ENCODE measurements around the gene NAA40.

NAA40 gene

DNA sequence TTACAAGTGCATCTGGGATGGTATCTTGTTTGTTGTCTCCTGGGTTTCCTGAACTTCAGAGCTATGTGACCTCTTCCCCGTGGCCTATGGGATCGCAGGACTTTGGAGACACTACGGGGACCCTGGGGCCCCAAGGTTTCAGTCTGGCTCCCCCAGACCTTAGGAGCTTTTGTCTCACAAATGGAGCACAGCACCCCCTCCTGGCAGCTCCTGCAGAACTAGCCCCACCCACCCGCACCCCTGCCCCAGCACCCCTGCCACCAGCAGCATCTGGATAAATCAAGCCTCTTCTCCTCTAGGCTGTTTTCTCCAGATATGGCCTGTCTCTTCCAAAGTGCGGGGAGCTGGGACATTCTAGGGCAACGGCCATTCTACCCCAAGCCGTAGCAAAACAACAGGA, 32.2 kb upstream of the NAA40 start:
- H3K4me2 ChIP-seq (ENCODE audit: insufficient read depth, low read length, poor library complexity, severe bottlenecking), result no peak overlapping the region
- H4K8ac ChIP-seq (ENCODE audit: low read depth, low read length), result no peak overlapping the region
- H2AK5ac ChIP-seq (ENCODE audit: low read depth, low read length), result no peak overlapping the region
- H2AFZ ChIP-seq (ENCODE audit: low read length), result no peak overlapping the region
- DNase-seq (ENCODE audit: low spot score), result no peak
- H3K23ac ChIP-seq (ENCODE audit: low read depth, low read length, poor library complexity), result no peak overlapping the region
- no peaks in the 10 kb centered on the region for H3K27me3 ChIP-seq (ENCODE audit: control insufficient read depth in 3 of 3, insufficient read depth in 3 of 3, low read depth in 1 of 3, low read length in 3 of 3)
- H3K18ac ChIP-seq (ENCODE audit: low read length), result no peak overlapping the region
- H4K91ac ChIP-seq (ENCODE audit: low read depth, low read length, poor library complexity), result no peak overlapping the region
- no CpG with 5 or more reads among the region's 7 CpGs for WGBS, 2 donors (ENCODE audit: extremely low coverage in 2 of 2, insufficient read length in 2 of 2, insufficient replicate concordance in 1 of 2)
- H3K79me1 ChIP-seq (ENCODE audit: low read depth, low read length), result peaks cover 11% of the 10 kb centered on the region
- no peak overlapping the region for H2BK120ac ChIP-seq (ENCODE audit: low read depth, low read length)
- no peaks in the 10 kb centered on the region for H3K9me3 ChIP-seq (replicated peaks in 1 of 2; ENCODE audit: control insufficient read depth in 2 of 2, insufficient read depth in 1 of 2, low read depth in 1 of 2, low read length in 2 of 2)
- H3K4ac ChIP-seq (ENCODE audit: low read length), result no peak overlapping the region
- no peak overlapping the region for H3K27ac ChIP-seq (replicated peaks; ENCODE audit: low read length)
- H3K4me3 ChIP-seq (ENCODE audit: low read length in 2 of 2), result no peak overlapping the region
- no peak overlapping the region for H3K14ac ChIP-seq (ENCODE audit: low read length)
- peaks cover 32 to 39% of the 10 kb centered on the region in 2 donors for H3K4me1 ChIP-seq (ENCODE audit: control insufficient read depth in 2 of 2, insufficient read depth in 1 of 2, low read depth in 1 of 2, low read length in 2 of 2)
- H3K36me3 ChIP-seq (replicated peaks in 1 of 2; ENCODE audit: control insufficient read depth in 2 of 2, insufficient read depth in 2 of 2, low read length in 2 of 2), result peaks cover 36 to 82% of the 10 kb centered on the region in 2 donors
- H2BK12ac ChIP-seq (ENCODE audit: low read length), result no peak overlapping the region
- H2BK15ac ChIP-seq (ENCODE audit: low read length), result no peak overlapping the region
- no peak overlapping the region for H2BK5ac ChIP-seq (ENCODE audit: low read length)
- H3K9ac ChIP-seq (ENCODE audit: low read depth, low read length, poor library complexity), result no peak overlapping the region

GRCh38 chr11:63907063-63907462, 31.7 kb upstream of the NAA40 start:
- no peak overlapping the region for H3K4me2 ChIP-seq (ENCODE audit: insufficient read depth, low read length, poor library complexity, severe bottlenecking)
- peaks cover 34 to 39% of the 10 kb centered on the region in 2 donors for H3K4me1 ChIP-seq (ENCODE audit: control insufficient read depth in 2 of 2, insufficient read depth in 1 of 2, low read depth in 1 of 2, low read length in 2 of 2)
- no peak overlapping the region for H3K23ac ChIP-seq (ENCODE audit: low read depth, low read length, poor library complexity)
- peak overlapping the region; percentile 49 for H3K14ac ChIP-seq (ENCODE audit: low read length)
- H3K4me3 ChIP-seq (ENCODE audit: low read length in 2 of 2), result no peak overlapping the region
- no peak for DNase-seq (ENCODE audit: low spot score)
- H3K79me1 ChIP-seq (ENCODE audit: low read depth, low read length), result peaks cover 11% of the 10 kb centered on the region
- no peak overlapping the region for H3K27ac ChIP-seq (replicated peaks; ENCODE audit: low read length)
- H3K9ac ChIP-seq (ENCODE audit: low read depth, low read length, poor library complexity), result no peak overlapping the region
- no peak overlapping the region for H3K4ac ChIP-seq (ENCODE audit: low read length)
- H4K8ac ChIP-seq (ENCODE audit: low read depth, low read length), result no peak overlapping the region
- no peak overlapping the region for H2BK12ac ChIP-seq (ENCODE audit: low read length)
- H3K27me3 ChIP-seq (ENCODE audit: control insufficient read depth in 3 of 3, insufficient read depth in 3 of 3, low read depth in 1 of 3, low read length in 3 of 3), result no peaks in the 10 kb centered on the region
- no peak overlapping the region for H2AK5ac ChIP-seq (ENCODE audit: low read depth, low read length)
- H2BK5ac ChIP-seq (ENCODE audit: low read length), result no peak overlapping the region
- H2BK15ac ChIP-seq (ENCODE audit: low read length), result no peak overlapping the region
- no peak overlapping the region for H4K91ac ChIP-seq (ENCODE audit: low read depth, low read length, poor library complexity)
- no peak overlapping the region for H2BK120ac ChIP-seq (ENCODE audit: low read depth, low read length)
- H2AFZ ChIP-seq (ENCODE audit: low read length), result no peak overlapping the region
- no peaks in the 10 kb centered on the region for H3K9me3 ChIP-seq (replicated peaks in 1 of 2; ENCODE audit: control insufficient read depth in 2 of 2, insufficient read depth in 1 of 2, low read depth in 1 of 2, low read length in 2 of 2)
- peaks cover 33 to 78% of the 10 kb centered on the region in 2 donors for H3K36me3 ChIP-seq (replicated peaks in 1 of 2; ENCODE audit: control insufficient read depth in 2 of 2, insufficient read depth in 2 of 2, low read length in 2 of 2)
- H3K18ac ChIP-seq (ENCODE audit: low read length), result no peak overlapping the region
- no CpG with 5 or more reads among the region's 6 CpGs for WGBS, 2 donors (ENCODE audit: extremely low coverage in 2 of 2, insufficient read length in 2 of 2, insufficient replicate concordance in 1 of 2)

- no peak overlapping the region for H3K14ac ChIP-seq (ENCODE audit: low read length)
- H2BK15ac ChIP-seq (ENCODE audit: low read length), result peak overlapping the region; percentile 62
- no peak overlapping the region for H3K4me3 ChIP-seq (ENCODE audit: low read length in 2 of 2)
- no peak overlapping the region for H3K4ac ChIP-seq (ENCODE audit: low read length)
- no peak overlapping the region for H3K18ac ChIP-seq (ENCODE audit: low read length)
- no CpG with 5 or more reads among the region's 21 CpGs for WGBS, 2 donors (ENCODE audit: extremely low coverage in 2 of 2, insufficient read length in 2 of 2, insufficient replicate concordance in 1 of 2)
- H3K9me3 ChIP-seq (replicated peaks in 1 of 2; ENCODE audit: control insufficient read depth in 2 of 2, insufficient read depth in 1 of 2, low read depth in 1 of 2, low read length in 2 of 2), result no peaks in the 10 kb centered on the region
- peaks cover 30 to 78% of the 10 kb centered on the region in 2 donors for H3K36me3 ChIP-seq (replicated peaks in 1 of 2; ENCODE audit: control insufficient read depth in 2 of 2, insufficient read depth in 2 of 2, low read length in 2 of 2)
- peaks cover 11% of the 10 kb centered on the region for H3K79me1 ChIP-seq (ENCODE audit: low read depth, low read length)
- peaks cover 35 to 39% of the 10 kb centered on the region in 2 donors for H3K4me1 ChIP-seq (ENCODE audit: control insufficient read depth in 2 of 2, insufficient read depth in 1 of 2, low read depth in 1 of 2, low read length in 2 of 2)
- H3K27me3 ChIP-seq (ENCODE audit: control insufficient read depth in 3 of 3, insufficient read depth in 3 of 3, low read depth in 1 of 3, low read length in 3 of 3), result no peaks in the 10 kb centered on the region
- H2BK12ac ChIP-seq (ENCODE audit: low read length), result no peak overlapping the region
- H2BK5ac ChIP-seq (ENCODE audit: low read length), result peak overlapping the region; percentile 87
- peak overlapping the region; percentile 73 for H3K23ac ChIP-seq (ENCODE audit: low read depth, low read length, poor library complexity)
- no peak for DNase-seq (ENCODE audit: low spot score)
- H2AFZ ChIP-seq (ENCODE audit: low read length), result no peak overlapping the region
- H2BK120ac ChIP-seq (ENCODE audit: low read depth, low read length), result peak overlapping the region; percentile 67
- peak overlapping the region; percentile 42 for H3K27ac ChIP-seq (replicated peaks; ENCODE audit: low read length)
- H4K8ac ChIP-seq (ENCODE audit: low read depth, low read length), result no peak overlapping the region
- no peak overlapping the region for H3K4me2 ChIP-seq (ENCODE audit: insufficient read depth, low read length, poor library complexity, severe bottlenecking)
- peak overlapping the region; percentile 70 for H3K9ac ChIP-seq (ENCODE audit: low read depth, low read length, poor library complexity)
- H4K91ac ChIP-seq (ENCODE audit: low read depth, low read length, poor library complexity), result no peak overlapping the region
- peak overlapping the region; percentile 98 for H2AK5ac ChIP-seq (ENCODE audit: low read depth, low read length)
Observed at GRCh38 chr11:63907808-63908530, 30.8 kb upstream of the NAA40 start.

- H2BK15ac ChIP-seq (ENCODE audit: low read length), result peak overlapping the region; percentile 75
- no peak for DNase-seq (ENCODE audit: low spot score)
- no peak overlapping the region for H3K4me3 ChIP-seq (ENCODE audit: low read length in 2 of 2)
- H4K91ac ChIP-seq (ENCODE audit: low read depth, low read length, poor library complexity), result no peak overlapping the region
- H2AK5ac ChIP-seq (ENCODE audit: low read depth, low read length), result peak overlapping the region; percentile 98
- H3K79me1 ChIP-seq (ENCODE audit: low read depth, low read length), result peaks cover 11% of the 10 kb centered on the region
- H3K9me3 ChIP-seq (replicated peaks in 1 of 2; ENCODE audit: control insufficient read depth in 2 of 2, insufficient read depth in 1 of 2, low read depth in 1 of 2, low read length in 2 of 2), result no peaks in the 10 kb centered on the region
- H3K23ac ChIP-seq (ENCODE audit: low read depth, low read length, poor library complexity), result peak overlapping the region; percentile 73
- peak overlapping the region; percentile 89 for H2BK120ac ChIP-seq (ENCODE audit: low read depth, low read length)
- H3K36me3 ChIP-seq (replicated peaks in 1 of 2; ENCODE audit: control insufficient read depth in 2 of 2, insufficient read depth in 2 of 2, low read length in 2 of 2), result peaks cover 25 to 75% of the 10 kb centered on the region in 2 donors
- H3K27ac ChIP-seq (replicated peaks; ENCODE audit: low read length), result peak overlapping the region; percentile 73
- H3K9ac ChIP-seq (ENCODE audit: low read depth, low read length, poor library complexity), result peak overlapping the region; percentile 70
- peak overlapping the region; percentile 87 for H2BK5ac ChIP-seq (ENCODE audit: low read length)
- no peak overlapping the region for H3K4ac ChIP-seq (ENCODE audit: low read length)
- H2AFZ ChIP-seq (ENCODE audit: low read length), result no peak overlapping the region
- peak overlapping the region; percentile 94 for H3K18ac ChIP-seq (ENCODE audit: low read length)
- H3K4me2 ChIP-seq (ENCODE audit: insufficient read depth, low read length, poor library complexity, severe bottlenecking), result no peak overlapping the region
- H3K4me1 ChIP-seq (ENCODE audit: control insufficient read depth in 2 of 2, insufficient read depth in 1 of 2, low read depth in 1 of 2, low read length in 2 of 2), result peaks cover 35 to 36% of the 10 kb centered on the region in 2 donors
- H2BK12ac ChIP-seq (ENCODE audit: low read length), result peak overlapping the region; percentile 94
- peak overlapping the region; percentile 56 for H3K14ac ChIP-seq (ENCODE audit: low read length)
- H4K8ac ChIP-seq (ENCODE audit: low read depth, low read length), result no peak overlapping the region
- H3K27me3 ChIP-seq (ENCODE audit: control insufficient read depth in 3 of 3, insufficient read depth in 3 of 3, low read depth in 1 of 3, low read length in 3 of 3), result no peaks in the 10 kb centered on the region
- no CpG with 5 or more reads among the region's 46 CpGs for WGBS, 2 donors (ENCODE audit: extremely low coverage in 2 of 2, insufficient read length in 2 of 2, insufficient replicate concordance in 1 of 2)
Observed at GRCh38 chr11:63908631-63909401, 30.0 kb upstream of the NAA40 start.
